ENCODE results near the gene MAP1B. TPM values are rescaled to one million over a fixed set of nuclear protein-coding genes. Genes with fewer than 3 reads are reported as not detected.

The MAP1B gene
- total and polyA plus RNA-seq, 2 of the 4 experiments (the other 2 are of a cell fraction) = 41.1 to 183 TPM

DNA sequence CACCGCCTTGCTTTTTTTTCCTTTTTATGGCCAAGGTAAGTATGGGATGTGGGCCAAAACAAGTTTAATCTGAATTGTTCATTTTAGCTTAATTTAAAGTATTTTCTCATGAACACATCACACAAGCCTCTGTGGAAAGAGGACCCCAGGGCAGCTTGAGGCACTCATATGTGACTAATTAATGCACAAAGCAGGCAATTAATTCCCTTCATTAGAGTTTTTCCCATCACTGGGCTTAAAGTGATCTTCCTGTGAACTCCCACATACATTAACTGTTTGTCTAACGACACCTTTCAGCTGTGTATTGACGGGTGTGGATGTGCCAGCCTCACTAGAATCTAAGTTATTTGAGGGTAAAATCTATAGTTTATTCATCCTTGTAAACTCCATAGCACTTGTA lies 109.5 kb downstream of the MAP1B start:
- TF ChIP-seq SMC3 (IDR thresholded peaks at IDR 0.05; ENCODE audit: low read depth, low read length) (no peak), MAFK (IDR thresholded peaks at IDR 0.05; ENCODE audit: low read depth, low read length) (no peak), CHD1 (IDR thresholded peaks at IDR 0.05; ENCODE audit: low read depth, low read length) (no peak), BHLHE40 (IDR thresholded peaks at IDR 0.05; ENCODE audit: low read depth, low read length) (no peak), MXI1 (IDR thresholded peaks at IDR 0.05; ENCODE audit: borderline replicate concordance, low read depth, low read length) (no peak), MAZ (IDR thresholded peaks at IDR 0.05; ENCODE audit: borderline replicate concordance, low read depth, low read length) (no peak), CEBPB (IDR thresholded peaks at IDR 0.05; ENCODE audit: low read depth, low read length) (no peak), NFE2L2 (IDR thresholded peaks at IDR 0.05; ENCODE audit: low read depth, low read length) (no peak)
- TF ChIP-seq, protein P1, sequence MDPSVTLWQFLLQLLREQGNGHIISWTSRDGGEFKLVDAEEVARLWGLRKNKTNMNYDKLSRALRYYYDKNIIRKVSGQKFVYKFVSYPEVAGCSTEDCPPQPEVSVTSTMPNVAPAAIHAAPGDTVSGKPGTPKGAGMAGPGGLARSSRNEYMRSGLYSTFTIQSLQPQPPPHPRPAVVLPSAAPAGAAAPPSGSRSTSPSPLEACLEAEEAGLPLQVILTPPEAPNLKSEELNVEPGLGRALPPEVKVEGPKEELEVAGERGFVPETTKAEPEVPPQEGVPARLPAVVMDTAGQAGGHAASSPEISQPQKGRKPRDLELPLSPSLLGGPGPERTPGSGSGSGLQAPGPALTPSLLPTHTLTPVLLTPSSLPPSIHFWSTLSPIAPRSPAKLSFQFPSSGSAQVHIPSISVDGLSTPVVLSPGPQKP (IDR thresholded peaks at IDR 0.05; ENCODE audit: borderline replicate concordance, low read depth, low read length) = no peak
- H2AFZ ChIP-seq (replicated peaks; ENCODE audit: low read length, poor library complexity) = no peak overlapping the region
- DNase-seq = no peak
- no peak overlapping the region for H3K4me2 ChIP-seq (ENCODE audit: low read depth, low read length)
- no peak overlapping the region for H3K18ac ChIP-seq (ENCODE audit: low read depth, low read length)
- CTCF ChIA-PET = interaction anchor here (1.0 kb wide), 1 partner anchor 28 kb away, joined by 4 read pairs; no protein-coding TSS in a partner anchor
- dilution Hi-C loops (cut with HindIII; ENCODE audit: low sequenced_read_pairs, unreplicated experiment) = no loop called here
- H2AK9ac ChIP-seq (replicated peaks; ENCODE audit: low read depth, low read length, poor library complexity) = no peak overlapping the region
- H4K91ac ChIP-seq (ENCODE audit: insufficient read depth, low read depth, low read length) = no peak overlapping the region
- no peak overlapping the region for H2AK5ac ChIP-seq (ENCODE audit: low read depth, low read length)
- H3K56ac ChIP-seq (ENCODE audit: extremely low read depth, insufficient read depth, low read length) = no peak overlapping the region
- BruUV-seq (replicated peaks) = no TSS peak
- H3K9ac ChIP-seq (ENCODE audit: low read depth, low read length) = no peak overlapping the region
- H3K9me1 ChIP-seq (ENCODE audit: insufficient read depth, low read length) = no peaks in the 10 kb centered on the region; the same call in 1 of the 2 replicates
- H4K20me1 ChIP-seq (ENCODE audit: insufficient read depth, low read length) = no peaks in the 10 kb centered on the region
- intact Hi-C loops (cut with micrococcal nuclease) = no loop called here
- POLR2A ChIA-PET (ENCODE audit: unreplicated experiment) = no interaction called here
- H3K4ac ChIP-seq (ENCODE audit: low read depth, low read length) = no peak overlapping the region
- no peak overlapping the region for H4K8ac ChIP-seq (ENCODE audit: low read depth in 2 of 2, low read length in 2 of 2)
- no peaks in the 10 kb centered on the region for H3K27me3 ChIP-seq (ENCODE audit: control insufficient read depth, insufficient read depth, low read length)
- H3K14ac ChIP-seq (replicated peaks; ENCODE audit: low read depth, low read length) = no peak overlapping the region
- H2BK5ac ChIP-seq (ENCODE audit: low read depth, low read length, poor library complexity, severe bottlenecking) = no peak overlapping the region
- H3K23ac ChIP-seq (ENCODE audit: low read depth, low read length) = no peak overlapping the region
- peaks cover 18% of the 10 kb centered on the region for H3K36me3 ChIP-seq (ENCODE audit: control insufficient read depth, insufficient read depth, low read length)
- H3K79me1 ChIP-seq (ENCODE audit: low read depth in 1 of 2, low read length in 2 of 2) = peaks cover 0 to 8% of the 10 kb centered on the region in 2 experiments; a peak in 1 of 4 replicates
- WGBS, 2 experiments (ENCODE audit: extremely low coverage in 2 of 2, insufficient read length in 1 of 2) = no CpG with 5 or more reads among the region's 3 CpGs
- H3K27ac ChIP-seq (ENCODE audit: insufficient read depth, low read length) = no peak overlapping the region
- H4K5ac ChIP-seq (ENCODE audit: low read depth, low read length) = no peak overlapping the region
- no peak overlapping the region for H2BK15ac ChIP-seq (ENCODE audit: low read depth, low read length)
- ATAC-seq (ENCODE audit: low read depth) = no peak
- H2BK20ac ChIP-seq (ENCODE audit: low read depth, low read length) = no peak overlapping the region
- H3K4me3 ChIP-seq (ENCODE audit: insufficient read depth, low read depth, low read length) = no peak overlapping the region
- no peak overlapping the region for H2BK120ac ChIP-seq (ENCODE audit: low read depth, low read length)
- H3K4me1 ChIP-seq (ENCODE audit: control insufficient read depth, insufficient read depth, low read length) = peaks cover 3% of the 10 kb centered on the region; the same call in 1 of the 2 replicates
- H3K9me3 ChIP-seq (ENCODE audit: control insufficient read depth, insufficient read depth, low read length) = no peaks in the 10 kb centered on the region
- in situ Hi-C loops (cut with MboI; ENCODE audit: low sequenced_read_pairs) = no loop called here
